HEK293T (cell line): ENCODE results near the gene RAPSN.

Experiments used
- ARNT ChIP-seq: fragments of 450-650 bp; IDR thresholded peaks from 2 replicates; pipeline ENCODE4 v1.6.1; 2017; ENCODE audit warnings: mild to moderate bottlenecking
- CTBP1 ChIP-seq: fragments of 450-650 bp; IDR thresholded peaks from 2 replicates; pipeline ENCODE4 v1.6.1; 2016; ENCODE audit warnings: borderline replicate concordance
- FOXK2 ChIP-seq: fragments of 450-650 bp; IDR thresholded peaks from 2 replicates; pipeline ENCODE4 v1.6.1; 2016; ENCODE audit warnings: mild to moderate bottlenecking
- NFRKB ChIP-seq: fragments of 450-650 bp; IDR thresholded peaks from 2 replicates; pipeline ENCODE4 v1.6.1; 2016; ENCODE audit warnings: mild to moderate bottlenecking, moderate library complexity
- SP1 ChIP-seq: fragments of 450-650 bp; IDR thresholded peaks from 2 replicates; pipeline ENCODE4 v1.6.1; 2017
- TARDBP ChIP-seq: fragments of 450-650 bp; IDR thresholded peaks from 2 replicates; pipeline ENCODE4 v1.6.1; 2016
- TF ChIP-seq, protein P1 (sequence below): fragments of 450-650 bp; IDR thresholded peaks from 2 replicates; pipeline ENCODE4 v1.6.1; 2016

DNA sequence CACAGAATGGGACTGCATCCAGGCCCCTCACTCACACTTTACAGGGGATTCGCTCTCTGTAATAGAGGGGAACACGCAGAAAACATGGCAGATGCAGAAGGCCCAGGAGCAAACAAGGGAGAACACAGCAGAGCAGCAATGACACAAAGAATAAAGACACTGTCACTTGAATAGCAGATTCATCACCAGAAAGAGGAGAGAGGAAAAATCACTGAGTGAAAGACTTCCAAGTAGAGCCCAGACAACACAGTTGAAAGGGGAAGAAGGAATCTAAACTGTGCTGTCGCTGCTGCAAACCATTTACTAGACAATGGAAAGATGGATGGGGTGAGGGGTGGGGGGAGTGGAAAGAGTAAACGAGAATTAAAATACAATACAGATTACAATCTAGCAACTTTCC, 28.8 kb upstream of the RAPSN start:
- TF ChIP-seq SP1 (no peak), FOXK2 (no peak), NFRKB (no peak), CTBP1 (no peak), ARNT (no peak), TARDBP (no peak)
- TF ChIP-seq, protein P1, sequence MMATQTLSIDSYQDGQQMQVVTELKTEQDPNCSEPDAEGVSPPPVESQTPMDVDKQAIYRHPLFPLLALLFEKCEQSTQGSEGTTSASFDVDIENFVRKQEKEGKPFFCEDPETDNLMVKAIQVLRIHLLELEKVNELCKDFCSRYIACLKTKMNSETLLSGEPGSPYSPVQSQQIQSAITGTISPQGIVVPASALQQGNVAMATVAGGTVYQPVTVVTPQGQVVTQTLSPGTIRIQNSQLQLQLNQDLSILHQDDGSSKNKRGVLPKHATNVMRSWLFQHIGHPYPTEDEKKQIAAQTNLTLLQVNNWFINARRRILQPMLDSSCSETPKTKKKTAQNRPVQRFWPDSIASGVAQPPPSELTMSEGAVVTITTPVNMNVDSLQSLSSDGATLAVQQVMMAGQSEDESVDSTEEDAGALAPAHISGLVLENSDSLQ = no peak
